ENCODE measurements around the gene UGT1A6.

- no peak for TF ChIP-seq CTCF (conservative IDR thresholded peaks at IDR 0.05; ENCODE audit: low read depth in 2 of 2)
- no peak for TF ChIP-seq EZH2 (IDR thresholded peaks at IDR 0.05; ENCODE audit: low read depth, unreplicated experiment)
These were observed 21.4 kb downstream of the UGT1A6 start for GRCh38 chr2:233714121-233714520.

Measured in GM23338 (cell line).